IPS DF 19.7 (cell line): Measurements from ENCODE around the gene ADK.
"Not testable (repeated sequence)": the region's sequence is repeated elsewhere in the genome, so short reads cannot be mapped to it uniquely, and the experiment has no call there.

ENCODE experiments used
- DNase-seq: peaks from one replicate; pipeline ENCODE4 v3.0.0-alpha.2; 2013; ENCODE audit warnings: low read depth, low spot score

The ADK gene

GRCh38 chr10:74145133-74145532 is 5.9 kb upstream of the ADK start:
- DNase-seq: no peak

- DNase-seq: not testable (repeated sequence)
These were observed 4.0 kb upstream of the ADK start for GRCh38 chr10:74146980-74147379.

- peak; percentile 80 for DNase-seq
These were observed 624 bp upstream of the ADK start, which contains the start of gene AP3M1 for GRCh38 chr10:74150204-74150989. Gene AP3M1 (minus strand): TSS chr10:74150828. CDS start chr10:74138379, 12,449 bp downstream.

GRCh38 chr10:74151879-74152722 is 1.1 kb downstream of the ADK start:
- DNase-seq: no peak

GRCh38 chr10:74153123-74153522 is 2.1 kb downstream of the ADK start:
- DNase-seq: no peak

GRCh38 chr10:74153676-74154075 is 2.7 kb downstream of the ADK start:
- no peak for DNase-seq

GRCh38 chr10:74156919-74157289 is 5.9 kb downstream of the ADK start:
- no peak for DNase-seq

- no peak for DNase-seq
These were observed 9.0 kb downstream of the ADK start for GRCh38 chr10:74160013-74160412.

GRCh38 chr10:74163319-74164068 is 12.5 kb downstream of the ADK start:
- DNase-seq: no peak

GRCh38 chr10:74164716-74165529 is 13.9 kb downstream of the ADK start:
- DNase-seq: no peak

GRCh38 chr10:74165530-74165901 is 14.5 kb downstream of the ADK start:
- DNase-seq: no peak

GRCh38 chr10:74167443-74167842 is 16.4 kb downstream of the ADK start:
- DNase-seq: no peak

GRCh38 chr10:74171625-74172024 is 20.6 kb downstream of the ADK start:
- no peak for DNase-seq

GRCh38 chr10:74174521-74174920 is 23.5 kb downstream of the ADK start:
- DNase-seq: no peak

GRCh38 chr10:74175510-74176379 is 24.7 kb downstream of the ADK start:
- DNase-seq: no peak

GRCh38 chr10:74176380-74177139 is 25.5 kb downstream of the ADK start:
- peak; percentile 92 for DNase-seq

- no peak for DNase-seq
These were observed 26.2 kb downstream of the ADK start for GRCh38 chr10:74177140-74177677.

GRCh38 chr10:74178042-74178791 is 27.2 kb downstream of the ADK start:
- no peak for DNase-seq
